ENCODE results near the gene MYCN. TPM values are rescaled to one million over a fixed set of nuclear protein-coding genes. Genes with fewer than 3 reads are reported as not detected.

Gene MYCN
- total and polyA plus RNA-seq, 2 of the 4 experiments (the other 2 are of a cell fraction): not detected

DNA sequence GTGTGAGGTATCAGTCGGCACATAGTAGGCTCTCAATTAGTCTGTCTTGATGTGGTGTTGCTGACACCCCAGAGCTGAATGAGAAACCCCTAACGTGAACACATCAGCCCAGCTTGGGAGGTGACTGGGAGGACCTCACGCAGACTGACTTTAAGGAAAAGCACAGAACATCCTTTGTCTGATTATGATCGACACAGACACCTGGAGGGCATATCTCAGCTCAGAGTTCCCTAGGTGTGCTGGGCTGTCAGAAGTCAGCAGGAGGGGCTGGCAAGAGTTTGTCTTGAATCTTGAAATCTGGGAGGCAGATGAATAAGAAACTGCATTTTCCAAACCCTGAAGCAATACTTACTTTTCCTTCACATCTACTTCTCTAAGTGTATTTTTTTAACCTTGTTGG lies 16.8 kb upstream of the MYCN start:
- H3K36me3 ChIP-seq (ENCODE audit: control insufficient read depth, insufficient read depth, low read length): no peaks in the 10 kb centered on the region
- H3K79me1 ChIP-seq (ENCODE audit: low read depth in 1 of 2, low read length in 2 of 2): no peaks in the 10 kb centered on the region
- dilution Hi-C loops (cut with HindIII; ENCODE audit: low sequenced_read_pairs, unreplicated experiment) (no loop called here), in situ Hi-C loops (cut with MboI; ENCODE audit: low sequenced_read_pairs) (no loop called here), intact Hi-C loops (cut with micrococcal nuclease) (no loop called here)
- H3K23ac ChIP-seq (ENCODE audit: low read depth, low read length): no peak overlapping the region
- CTCF ChIA-PET: no interaction called here
- peaks cover 37% of the 10 kb centered on the region for H3K9me3 ChIP-seq (ENCODE audit: control insufficient read depth, insufficient read depth, low read length)
- no peak overlapping the region for H2AK5ac ChIP-seq (ENCODE audit: low read depth, low read length)
- no peak overlapping the region for H4K91ac ChIP-seq (ENCODE audit: insufficient read depth, low read depth, low read length)
- no peak overlapping the region for H3K4me3 ChIP-seq (ENCODE audit: insufficient read depth, low read depth, low read length)
- POLR2A ChIA-PET (ENCODE audit: unreplicated experiment): no interaction called here
- WGBS, 2 experiments (ENCODE audit: extremely low coverage in 2 of 2, insufficient read length in 1 of 2): 60% methylated on average over 1 of the region's 4 CpGs; no CpG with 5 or more reads in 1 of the 2 experiments
- no peak overlapping the region for H2AK9ac ChIP-seq (replicated peaks; ENCODE audit: low read depth, low read length, poor library complexity)
- no peak overlapping the region for H3K18ac ChIP-seq (ENCODE audit: low read depth, low read length)
- H2AFZ ChIP-seq (replicated peaks; ENCODE audit: low read length, poor library complexity): no peak overlapping the region
- no peak overlapping the region for H3K56ac ChIP-seq (ENCODE audit: extremely low read depth, insufficient read depth, low read length)
- no peaks in the 10 kb centered on the region for H4K20me1 ChIP-seq (ENCODE audit: insufficient read depth, low read length)
- no peak overlapping the region for H3K27ac ChIP-seq (ENCODE audit: insufficient read depth, low read length)
- TF ChIP-seq FOS (IDR thresholded peaks at IDR 0.05; ENCODE audit: low read depth, low read length): no peak
- no peak for TF ChIP-seq BHLHE40 (IDR thresholded peaks at IDR 0.05; ENCODE audit: low read depth, low read length)
- TF ChIP-seq, protein P1, sequence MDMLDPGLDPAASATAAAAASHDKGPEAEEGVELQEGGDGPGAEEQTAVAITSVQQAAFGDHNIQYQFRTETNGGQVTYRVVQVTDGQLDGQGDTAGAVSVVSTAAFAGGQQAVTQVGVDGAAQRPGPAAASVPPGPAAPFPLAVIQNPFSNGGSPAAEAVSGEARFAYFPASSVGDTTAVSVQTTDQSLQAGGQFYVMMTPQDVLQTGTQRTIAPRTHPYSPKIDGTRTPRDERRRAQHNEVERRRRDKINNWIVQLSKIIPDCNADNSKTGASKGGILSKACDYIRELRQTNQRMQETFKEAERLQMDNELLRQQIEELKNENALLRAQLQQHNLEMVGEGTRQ (IDR thresholded peaks at IDR 0.05; ENCODE audit: low read depth, low read length): no peak
- TF ChIP-seq SMC3 (IDR thresholded peaks at IDR 0.05; ENCODE audit: low read depth, low read length): no peak
- TF ChIP-seq CEBPB (IDR thresholded peaks at IDR 0.05; ENCODE audit: low read depth, low read length): no peak
- no peaks in the 10 kb centered on the region for H3K9me1 ChIP-seq (ENCODE audit: insufficient read depth, low read length)
- H2BK15ac ChIP-seq (ENCODE audit: low read depth, low read length): no peak overlapping the region
- H4K5ac ChIP-seq (ENCODE audit: low read depth, low read length): no peak overlapping the region
- H2BK5ac ChIP-seq (ENCODE audit: low read depth, low read length, poor library complexity, severe bottlenecking): no peak overlapping the region
- no peak overlapping the region for H3K4ac ChIP-seq (ENCODE audit: low read depth, low read length)
- no peak overlapping the region for H3K9ac ChIP-seq (ENCODE audit: low read depth, low read length)
- no peak overlapping the region for H3K14ac ChIP-seq (replicated peaks; ENCODE audit: low read depth, low read length)
- H4K8ac ChIP-seq (ENCODE audit: low read depth in 2 of 2, low read length in 2 of 2): no peak overlapping the region
- no TSS peak for BruUV-seq (replicated peaks)
- no peak for DNase-seq
- H3K4me2 ChIP-seq (ENCODE audit: low read depth, low read length): no peak overlapping the region
- no peaks in the 10 kb centered on the region for H3K27me3 ChIP-seq (ENCODE audit: control insufficient read depth, insufficient read depth, low read length)
- no peaks in the 10 kb centered on the region for H3K4me1 ChIP-seq (ENCODE audit: control insufficient read depth, insufficient read depth, low read length)
- H2BK20ac ChIP-seq (ENCODE audit: low read depth, low read length): no peak overlapping the region
- no peak overlapping the region for H2BK120ac ChIP-seq (ENCODE audit: low read depth, low read length)
- ATAC-seq (ENCODE audit: low read depth): no peak
